Ishikawa (cell line): ENCODE data around the gene ROBO2.

Experiments used
- CEBPB ChIP-seq: IDR thresholded peaks from 2 replicates; pipeline ENCODE4 v1.6.1; 2012
- CREB1 ChIP-seq: IDR thresholded peaks from 2 replicates; pipeline ENCODE4 v1.6.1; 2012; ENCODE audit warnings: low read depth
- EGR1 ChIP-seq: IDR thresholded peaks from 2 replicates; pipeline ENCODE4 v1.6.1; 2012
- EP300 ChIP-seq: IDR thresholded peaks from 2 replicates; pipeline ENCODE4 v1.6.1; 2012; ENCODE audit warnings: borderline replicate concordance
- FOXM1 ChIP-seq: IDR thresholded peaks from 2 replicates; pipeline ENCODE4 v1.6.1; 2012; ENCODE audit warnings: low read depth, borderline replicate concordance
- MAX ChIP-seq: IDR thresholded peaks from 2 replicates; pipeline ENCODE4 v1.6.1; 2012
- NFIC ChIP-seq: IDR thresholded peaks from 2 replicates; pipeline ENCODE4 v1.6.1; 2012
- RAD21 ChIP-seq: IDR thresholded peaks from 2 replicates; pipeline ENCODE4 v1.6.1; 2012; ENCODE audit warnings: low read depth
- REST ChIP-seq: IDR thresholded peaks from 2 replicates; pipeline ENCODE4 v1.6.1; 2012; ENCODE audit warnings: low read depth, mild to moderate bottlenecking
- TAF1 ChIP-seq: IDR thresholded peaks from 2 replicates; pipeline ENCODE4 v1.6.1; 2012; ENCODE audit warnings: low read depth, mild to moderate bottlenecking
- TCF12 ChIP-seq: IDR thresholded peaks from 2 replicates; pipeline ENCODE4 v1.6.1; 2012; ENCODE audit warnings: low read depth
- TEAD4 ChIP-seq: IDR thresholded peaks from 2 replicates; pipeline ENCODE4 v1.6.1; 2012
- USF1 ChIP-seq: IDR thresholded peaks from 2 replicates; pipeline ENCODE4 v1.6.1; 2012
- YY1 ChIP-seq: IDR thresholded peaks from 2 replicates; pipeline ENCODE4 v1.6.1; 2012; ENCODE audit warnings: low read depth
- ZBTB7A ChIP-seq: IDR thresholded peaks from 2 replicates; pipeline ENCODE4 v1.6.1; 2012; ENCODE audit warnings: low read depth

Gene ROBO2

GRCh38 chr3:77529522-77529921 lies 489.6 kb downstream of the ROBO2 start:
- TF ChIP-seq FOXM1: no peak
- TF ChIP-seq CREB1: no peak
- no peak for TF ChIP-seq YY1
- no peak for TF ChIP-seq TEAD4
- TF ChIP-seq EP300: no peak
- no peak for TF ChIP-seq REST

- TF ChIP-seq TEAD4 (no peak), TCF12 (no peak), YY1 (no peak), CREB1 (no peak), REST (no peak), FOXM1 (no peak), NFIC (no peak), CEBPB (no peak), RAD21 (no peak), TAF1 (no peak)
Observed at GRCh38 chr3:77530870-77531269, 491.0 kb downstream of the ROBO2 start.

GRCh38 chr3:77535116-77535515 lies 495.2 kb downstream of the ROBO2 start:
- TF ChIP-seq ZBTB7A: no peak
- no peak for TF ChIP-seq CEBPB
- no peak for TF ChIP-seq TAF1
- TF ChIP-seq TEAD4: no peak
- TF ChIP-seq TCF12: no peak
- TF ChIP-seq USF1: no peak
- no peak for TF ChIP-seq YY1
- no peak for TF ChIP-seq EP300
- TF ChIP-seq NFIC: no peak
- no peak for TF ChIP-seq FOXM1
- no peak for TF ChIP-seq RAD21
- TF ChIP-seq EGR1: no peak
- TF ChIP-seq CREB1: no peak
- TF ChIP-seq MAX: no peak
- no peak for TF ChIP-seq REST

GRCh38 chr3:77536038-77536775 lies 496.3 kb downstream of the ROBO2 start:
- TF ChIP-seq CEBPB (no peak), NFIC (no peak), USF1 (no peak)

GRCh38 chr3:77539014-77539413 lies 499.1 kb downstream of the ROBO2 start:
- TF ChIP-seq RAD21 (no peak), CREB1 (no peak), REST (no peak)
